A549 (cell line): ENCODE results near the gene TSNAXIP1.

Experiments
- BCL3 ChIP-seq: fragments of >200 bp; sonication (Bioruptor Twin); formaldehyde crosslinking; IDR thresholded peaks from 3 replicates; pipeline ENCODE4 v1.6.1; 2016
- CEBPB ChIP-seq, 2 experiments: fragments of >200 bp in 1 of 2; sonication (Bioruptor Twin) in 1 of 2; formaldehyde crosslinking in 1 of 2; IDR thresholded peaks; 2 replicates each; pipeline ENCODE4 v1.6.1; 2012 to 2016
- CTCF ChIP-seq: fragments of >200 bp; sonication (Bioruptor Twin); formaldehyde crosslinking; IDR thresholded peaks from 3 replicates; pipeline ENCODE4 v1.5.1; 2016
- EP300 ChIP-seq, 2 experiments: fragments of >200 bp; sonication (Bioruptor Twin); formaldehyde crosslinking; IDR thresholded peaks; 2 replicates in 1 of 2; 3 replicates in 1 of 2; pipeline ENCODE4 v1.6.1; 2016 to 2017
- HDAC2 ChIP-seq: fragments of 200-600 bp; sonication (generic); IDR thresholded peaks from 2 replicates; pipeline ENCODE4 v1.6.1; 2016
- MAFK ChIP-seq: fragments of 450-650 bp; IDR thresholded peaks from 2 replicates; pipeline ENCODE4 v1.6.1; 2014; ENCODE audit not compliant: partially characterized antibody
- MAX ChIP-seq: IDR thresholded peaks from 2 replicates; pipeline ENCODE4 v1.6.1; 2012
- PBX3 ChIP-seq: IDR thresholded peaks from 2 replicates; pipeline ENCODE4 v1.6.1; 2012
- POLR2A ChIP-seq: IDR thresholded peaks from 2 replicates; pipeline ENCODE4 v1.6.1; 2012; ENCODE audit warnings: mild to moderate bottlenecking, low read length
- RFX5 ChIP-seq: fragments of 450-650 bp; IDR thresholded peaks from 2 replicates; pipeline ENCODE4 v1.7.1; 2014; ENCODE audit warnings: antibody characterized with exemption, mild to moderate bottlenecking, moderate library complexity

DNA sequence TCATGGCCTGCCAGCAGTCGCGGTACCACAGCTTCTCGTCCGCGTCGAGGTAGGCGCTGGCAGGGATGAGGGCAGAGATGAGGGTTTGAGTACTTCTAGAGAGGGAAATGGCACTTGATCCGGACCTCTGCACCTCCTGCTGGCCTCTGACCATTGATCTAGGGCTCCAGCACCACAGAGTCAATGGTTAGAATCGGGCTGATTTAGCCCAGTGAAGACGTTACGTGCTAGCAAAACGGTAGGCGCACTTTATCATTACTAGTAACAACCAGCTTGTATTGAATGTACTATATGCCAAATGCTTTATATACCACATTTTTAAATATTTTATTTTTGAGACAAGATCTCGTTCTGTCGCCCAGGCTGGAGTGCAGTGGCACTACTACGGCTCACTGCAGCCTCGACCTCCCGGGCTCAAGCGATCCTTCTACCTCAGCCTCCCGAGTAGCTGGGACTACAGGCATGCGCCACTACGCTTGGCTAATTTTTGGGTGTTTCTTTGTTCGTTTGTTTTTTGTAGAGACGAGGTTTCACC is 526 bp downstream of the TSNAXIP1 start:
- no peak for TF ChIP-seq POLR2A
- TF ChIP-seq CTCF, result no peak
- TF ChIP-seq RFX5, result 0 out of 2 replicates have a peak, but pooled peaks have one; percentile 4
- TF ChIP-seq MAX, result no peak
- TF ChIP-seq PBX3, result no peak
- no peak for TF ChIP-seq CEBPB (IDR thresholded peaks at IDR 0.05)
- TF ChIP-seq EP300 (IDR thresholded peaks at IDR 0.05), result no peak
- no peak for TF ChIP-seq BCL3
- TF ChIP-seq MAFK, result no peak
- TF ChIP-seq HDAC2, result no peak
